Measurements from ENCODE around the gene MC1R. TPM values are rescaled to one million over a fixed set of nuclear protein-coding genes. Genes with fewer than 3 reads are reported as not detected.
"Not testable (repeated sequence)": the region's sequence is repeated elsewhere in the genome, so short reads cannot be mapped to it uniquely, and the experiment has no call there.

MC1R gene
- total and polyA plus RNA-seq, 2 experiments from 2014 or later: 0.74 to 4.3 TPM

GRCh38 chr16:89914642-89915285 is 3.9 kb upstream of the MC1R start:
- not testable (repeated sequence) for H2AFZ ChIP-seq; H3K27ac ChIP-seq (ENCODE audit: low read depth); H3K36me3 ChIP-seq (ENCODE audit: insufficient read depth); H4K20me1 ChIP-seq (replicated peaks; ENCODE audit: insufficient read depth); H3K27ac Mint-ChIP-seq; H3K79me2 ChIP-seq (replicated peaks; ENCODE audit: insufficient read depth); H3K9me2 ChIP-seq (ENCODE audit: insufficient read depth); H3K4me2 ChIP-seq; H3K9me3 Mint-ChIP-seq; H3K4me3 ChIP-seq; H3K4me3 Mint-ChIP-seq; H3K4me1 Mint-ChIP-seq; ATAC-seq; H3K27me3 ChIP-seq (ENCODE audit: insufficient read depth); DNase-seq (ENCODE audit: low spot score); H3K36me3 Mint-ChIP-seq (ENCODE audit: low read depth)
- peaks cover 19% of the 10 kb centered on the region for H3F3A ChIP-seq (replicated peaks; ENCODE audit: low read depth)
- peak; percentile 67 for TF ChIP-seq ZNF331 (CRISPR knock-in tag; IDR thresholded peaks at IDR 0.05; ENCODE audit: low read depth)
- peaks cover 11% of the 10 kb centered on the region for H3K4me1 ChIP-seq (ENCODE audit: insufficient read depth)
- H3K27me3 Mint-ChIP-seq (ENCODE audit: insufficient read depth, low read depth, poor library complexity): peaks cover 42% of the 10 kb centered on the region

- no peak overlapping the region for H3K4me2 ChIP-seq
- peaks cover 9% of the 10 kb centered on the region for H3K4me1 ChIP-seq (ENCODE audit: insufficient read depth)
- H3K27ac ChIP-seq (ENCODE audit: low read depth): no peak overlapping the region
- Mint-ChIP-seq H3K4me1 (peaks cover 4% of the 10 kb centered on the region; the same call in 2 of the 3 replicates), H3K9me3 (peaks cover 7% of the 10 kb centered on the region; the same call in 2 of the 3 replicates), H3K27ac (no peak overlapping the region), H3K4me3 (no peak overlapping the region; the same call in 2 of the 3 replicates), H3K36me3 (ENCODE audit: low read depth) (peaks cover 5% of the 10 kb centered on the region; the same call in 2 of the 3 replicates), H3K27me3 (ENCODE audit: insufficient read depth, low read depth, poor library complexity) (peaks cover 45% of the 10 kb centered on the region)
- no peaks in the 10 kb centered on the region for H3K79me2 ChIP-seq (replicated peaks; ENCODE audit: insufficient read depth)
- H3K9me2 ChIP-seq (ENCODE audit: insufficient read depth): no peaks in the 10 kb centered on the region
- H4K20me1 ChIP-seq (replicated peaks; ENCODE audit: insufficient read depth): no peaks in the 10 kb centered on the region
- H3K27me3 ChIP-seq (ENCODE audit: insufficient read depth): peaks cover 9% of the 10 kb centered on the region; the same call in 1 of the 2 replicates
- no peaks in the 10 kb centered on the region for H3K36me3 ChIP-seq (ENCODE audit: insufficient read depth)
- DNase-seq (ENCODE audit: low spot score): no peak
- no peak overlapping the region for H3K4me3 ChIP-seq
- no peak overlapping the region for H2AFZ ChIP-seq
- no peak for TF ChIP-seq REST (IDR thresholded peaks at IDR 0.05; ENCODE audit: unreplicated experiment)
- TF ChIP-seq CTCF (conservative IDR thresholded peaks at IDR 0.05; ENCODE audit: low read depth in 2 of 2): no peak
- no peak for TF ChIP-seq STAT1 (IDR thresholded peaks at IDR 0.05; ENCODE audit: unreplicated experiment)
- no peak for ATAC-seq
- H3F3A ChIP-seq (replicated peaks; ENCODE audit: low read depth): peaks cover 17% of the 10 kb centered on the region
Measured at GRCh38 chr16:89915303-89916232, 3.1 kb upstream of the MC1R start.

All from GM23338 (cell line).